Smooth muscle cell (in vitro differentiated cells): ENCODE data around the gene DPH5. TPM values are rescaled to one million over a fixed set of nuclear protein-coding genes. Genes with fewer than 3 reads are reported as not detected.
"Not testable (repeated sequence)": the region's sequence is repeated elsewhere in the genome, so short reads cannot be mapped to it uniquely, and the experiment has no call there.

Experiments
- DNase-seq: peaks from one replicate; lab custom pipeline; 2025; ENCODE audit not compliant: unreplicated experiment; lab: John Stamatoyannopoulos, UW
- H2AFZ ChIP-seq: fragments of 200-600 bp; sonication (generic); 2 replicates; pipeline ENCODE4 v1.6.0; 2016; ENCODE audit warnings: antibody characterized with exemption, low read depth, mild to moderate bottlenecking
- H3F3A ChIP-seq: fragments of 200-600 bp; sonication (generic); 2 replicates; pipeline ENCODE4 v1.6.0; 2017; ENCODE audit warnings: antibody characterized with exemption, low read depth
- H3K27ac ChIP-seq: fragments of 200-600 bp; sonication (generic); 2 replicates; pipeline ENCODE4 v1.5.1; 2016; ENCODE audit warnings: low read depth, mild to moderate bottlenecking
- H3K27me3 ChIP-seq: fragments of 200-600 bp; sonication (generic); 2 replicates; pipeline ENCODE4 v1.6.1; 2016; ENCODE audit warnings: low read depth, mild to moderate bottlenecking
- H3K36me3 ChIP-seq: fragments of 200-600 bp; sonication (generic); 2 replicates; pipeline ENCODE4 v1.5.1; 2016; ENCODE audit warnings: low read depth
- H3K4me1 ChIP-seq: fragments of 200-600 bp; sonication (generic); 2 replicates; pipeline ENCODE4 v1.5.1; 2016; ENCODE audit warnings: low read depth
- H3K4me2 ChIP-seq: fragments of 200-600 bp; sonication (generic); 2 replicates; pipeline ENCODE4 v1.6.0; 2016; ENCODE audit warnings: mild to moderate bottlenecking
- H3K4me3 ChIP-seq: fragments of 200-600 bp; sonication (generic); 2 replicates; pipeline ENCODE4 v1.5.1; 2016; ENCODE audit warnings: mild to moderate bottlenecking
- H3K79me2 ChIP-seq: fragments of 200-600 bp; sonication (generic); 2 replicates; pipeline ENCODE4 v1.6.0; 2016; ENCODE audit warnings: low read depth, mild to moderate bottlenecking
- H3K9ac ChIP-seq: fragments of 200-600 bp; sonication (generic); 2 replicates; pipeline ENCODE4 v1.6.0; 2016; ENCODE audit warnings: low read depth
- H3K9me3 ChIP-seq: fragments of 200-600 bp; sonication (generic); replicated peaks from 2 replicates; pipeline ENCODE4 v1.5.1; 2016; ENCODE audit warnings: low read depth
- H4K20me1 ChIP-seq: fragments of 200-600 bp; sonication (generic); 2 replicates; pipeline ENCODE4 v1.6.0; 2016; ENCODE audit warnings: low read depth
- WGBS: methylation state at CpG from one replicate; pipeline ENCODE4 v1.1.7; 2016; ENCODE audit warnings: low lambda C conversion rate; 5-methylcytosine and 5-hydroxymethylcytosine counted together
- polyA plus RNA-seq: library from polyadenylated mRNA; unstranded; fragments of >200 nt; fragmentation: Nextera tagmentation; extraction: Ambion mirVana; gene quantifications from 2 replicates; pipeline ENCODE4 v1.2.1, GENCODE V29; 2016
- total RNA-seq: library from RNA; depleted of rRNA; stranded (reverse); fragments of >200 nt; gene quantifications from 2 replicates; pipeline ENCODE4 v1.2.3, GENCODE V29; 2014
- TF ChIP-seq, protein P1 (sequence below): fragments of 200-600 bp; sonication (generic); IDR thresholded peaks from 2 replicates; pipeline ENCODE4 v1.5.1; 2017; ENCODE audit warnings: borderline replicate concordance, mild to moderate bottlenecking, antibody characterized with exemption; ENCODE audit not compliant: insufficient read depth, poor library complexity, severe bottlenecking

The DPH5 gene
- total and polyA plus RNA-seq, 2 experiments from 2014 or later, result 15.5 to 51.6 TPM

DNA sequence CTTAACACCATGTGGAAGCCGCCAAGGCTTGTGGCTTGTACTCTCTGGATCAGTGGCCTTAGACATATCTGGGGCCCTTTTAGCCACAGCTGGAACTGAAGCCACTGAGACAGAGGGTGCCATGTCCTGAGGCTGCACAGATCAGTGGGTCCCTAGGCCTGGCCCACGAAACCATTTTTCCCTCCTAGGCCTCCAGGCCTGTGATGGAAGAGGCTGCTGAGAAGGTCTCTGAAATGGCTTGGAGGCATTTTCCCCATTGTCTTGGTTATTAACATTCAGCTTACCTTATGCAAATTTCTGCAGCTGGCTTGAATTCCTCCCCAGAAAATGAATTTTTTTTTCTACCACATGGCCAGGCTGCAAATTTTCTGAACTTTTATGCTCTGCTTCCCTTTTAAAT lies 15.1 kb upstream of the DPH5 start:
- Histone ChIP-seq H3K9ac (no peak overlapping the region), H3K4me1 (no peaks in the 10 kb centered on the region), H3F3A (no peaks in the 10 kb centered on the region), H3K79me2 (no peaks in the 10 kb centered on the region), H3K27ac (no peak overlapping the region), H4K20me1 (peaks cover 2% of the 10 kb centered on the region), H3K9me3 (no peaks in the 10 kb centered on the region), H3K4me3 (no peak overlapping the region), H3K36me3 (no peaks in the 10 kb centered on the region), H2AFZ (no peak overlapping the region), H3K4me2 (no peak overlapping the region), H3K27me3 (no peaks in the 10 kb centered on the region)
- WGBS, result 95% methylated on average over 2 of the region's 2 CpGs
- no peak for DNase-seq
- TF ChIP-seq, protein P1, sequence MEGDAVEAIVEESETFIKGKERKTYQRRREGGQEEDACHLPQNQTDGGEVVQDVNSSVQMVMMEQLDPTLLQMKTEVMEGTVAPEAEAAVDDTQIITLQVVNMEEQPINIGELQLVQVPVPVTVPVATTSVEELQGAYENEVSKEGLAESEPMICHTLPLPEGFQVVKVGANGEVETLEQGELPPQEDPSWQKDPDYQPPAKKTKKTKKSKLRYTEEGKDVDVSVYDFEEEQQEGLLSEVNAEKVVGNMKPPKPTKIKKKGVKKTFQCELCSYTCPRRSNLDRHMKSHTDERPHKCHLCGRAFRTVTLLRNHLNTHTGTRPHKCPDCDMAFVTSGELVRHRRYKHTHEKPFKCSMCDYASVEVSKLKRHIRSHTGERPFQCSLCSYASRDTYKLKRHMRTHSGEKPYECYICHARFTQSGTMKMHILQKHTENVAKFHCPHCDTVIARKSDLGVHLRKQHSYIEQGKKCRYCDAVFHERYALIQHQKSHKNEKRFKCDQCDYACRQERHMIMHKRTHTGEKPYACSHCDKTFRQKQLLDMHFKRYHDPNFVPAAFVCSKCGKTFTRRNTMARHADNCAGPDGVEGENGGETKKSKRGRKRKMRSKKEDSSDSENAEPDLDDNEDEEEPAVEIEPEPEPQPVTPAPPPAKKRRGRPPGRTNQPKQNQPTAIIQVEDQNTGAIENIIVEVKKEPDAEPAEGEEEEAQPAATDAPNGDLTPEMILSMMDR, result no peak

- Histone ChIP-seq H3K4me2 (no peak overlapping the region), H3K27ac (no peak overlapping the region), H4K20me1 (peaks cover 5% of the 10 kb centered on the region), H3K9me3 (no peaks in the 10 kb centered on the region), H3F3A (no peaks in the 10 kb centered on the region), H3K79me2 (no peaks in the 10 kb centered on the region), H3K27me3 (no peaks in the 10 kb centered on the region), H3K36me3 (no peaks in the 10 kb centered on the region), H3K4me1 (no peaks in the 10 kb centered on the region), H2AFZ (no peak overlapping the region), H3K9ac (no peak overlapping the region), H3K4me3 (no peak overlapping the region)
- TF ChIP-seq, protein P1, result no peak
- DNase-seq, result no peak
- 82% methylated on average over 1 of the region's 1 CpG for WGBS
Measured at GRCh38 chr1:101039245-101039644, 13.7 kb upstream of the DPH5 start.

DNA sequence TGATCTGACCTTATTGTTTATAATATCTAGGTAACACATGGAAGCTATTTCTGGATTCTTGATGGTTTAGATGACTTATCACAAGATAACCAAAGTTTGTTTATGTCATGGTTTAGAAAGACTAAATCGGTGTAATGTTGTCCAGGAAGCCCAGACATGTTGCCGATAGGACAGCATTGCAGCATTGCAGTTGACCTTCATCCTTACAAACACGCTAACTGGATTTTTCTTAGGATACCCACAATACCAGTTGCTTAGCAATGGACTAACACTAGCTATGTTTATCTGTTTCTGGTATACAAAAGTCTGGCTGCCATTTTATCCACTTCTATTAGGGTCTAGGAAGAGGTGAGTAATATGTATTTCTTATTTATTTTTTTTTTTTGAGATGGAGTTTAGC lies 11.7 kb upstream of the DPH5 start:
- WGBS, result 100% methylated on average over 3 of the region's 3 CpGs

DNA sequence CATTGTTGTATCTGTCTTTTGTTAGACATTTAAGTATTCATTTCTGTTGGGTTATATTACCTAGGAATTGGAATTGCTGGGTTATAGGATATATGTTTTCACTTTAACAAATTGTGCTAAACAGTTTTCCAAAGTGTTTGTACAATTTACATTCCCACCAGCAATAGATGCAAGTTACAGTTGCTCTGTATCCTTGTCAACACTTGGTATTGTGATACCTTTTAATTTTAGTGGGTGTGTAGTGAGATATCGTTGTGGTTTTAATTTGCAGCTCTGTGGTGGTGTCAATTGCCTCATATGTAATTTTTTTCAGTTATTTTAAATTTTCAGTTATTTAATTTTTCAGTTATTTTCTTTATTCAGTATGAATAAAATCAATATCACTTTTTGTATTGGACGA lies 7.4 kb upstream of the DPH5 start:
- Histone ChIP-seq H4K20me1 (peaks cover 5% of the 10 kb centered on the region), H3K4me1 (no peaks in the 10 kb centered on the region), H3K4me3 (no peak overlapping the region), H3K4me2 (no peak overlapping the region), H3K36me3 (no peaks in the 10 kb centered on the region), H3K27ac (no peak overlapping the region), H3K9ac (no peak overlapping the region), H3K79me2 (peaks cover 9% of the 10 kb centered on the region), H3F3A (no peaks in the 10 kb centered on the region), H3K27me3 (no peaks in the 10 kb centered on the region), H2AFZ (no peak overlapping the region), H3K9me3 (no peaks in the 10 kb centered on the region)
- 96% methylated on average over 2 of the region's 2 CpGs for WGBS
- TF ChIP-seq, protein P1, result no peak
- no peak for DNase-seq

More for the DNA sequence above, 11.7 kb upstream of the DPH5 start:
- Histone ChIP-seq H4K20me1 (peaks cover 5% of the 10 kb centered on the region), H3K36me3 (no peaks in the 10 kb centered on the region), H3K4me3 (no peak overlapping the region), H3K27ac (no peak overlapping the region), H3K27me3 (no peaks in the 10 kb centered on the region), H3K9ac (no peak overlapping the region), H3K4me2 (no peak overlapping the region), H3K4me1 (no peaks in the 10 kb centered on the region), H2AFZ (no peak overlapping the region), H3K9me3 (no peaks in the 10 kb centered on the region), H3F3A (no peaks in the 10 kb centered on the region), H3K79me2 (no peaks in the 10 kb centered on the region)
- DNase-seq, result no peak
- TF ChIP-seq, protein P1, result no peak

DNA sequence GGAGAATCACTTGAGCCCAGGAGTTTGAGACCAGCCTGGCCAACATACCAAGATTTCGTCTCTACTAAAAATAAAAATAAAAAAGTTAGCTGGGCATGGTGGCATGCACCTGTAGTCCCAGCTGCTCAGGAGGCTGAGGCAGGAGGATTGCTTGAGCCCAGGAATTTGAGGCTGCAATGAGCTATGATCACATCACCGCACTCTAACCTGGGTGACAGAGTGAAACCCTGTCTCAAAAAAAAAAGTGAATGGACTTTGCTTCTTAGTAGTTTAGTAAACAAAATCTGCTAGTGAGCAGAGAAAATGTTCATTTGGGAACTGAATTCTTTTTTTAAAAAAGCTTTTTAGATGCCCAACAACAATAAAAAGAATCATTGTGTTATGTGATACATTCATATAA lies 6.5 kb upstream of the DPH5 start:
- not testable (repeated sequence) for H3K36me3 ChIP-seq, H3F3A ChIP-seq, H3K27me3 ChIP-seq, H3K79me2 ChIP-seq, H3K4me1 ChIP-seq, H3K4me2 ChIP-seq, H3K9ac ChIP-seq, DNase-seq, H2AFZ ChIP-seq, H3K9me3 ChIP-seq, H3K4me3 ChIP-seq, H4K20me1 ChIP-seq, H3K27ac ChIP-seq
- 100% methylated on average over 2 of the region's 2 CpGs for WGBS
